Caco-2 (cell line): ENCODE measurements around the gene MAGI1. TPM values are rescaled to one million over a fixed set of nuclear protein-coding genes. Genes with fewer than 3 reads are reported as not detected.

Source experiments
- BruUV-seq: library from RNA; stranded (reverse); fragments of 400-500 nt; replicated peaks from 2 replicates; lab custom pipeline; 2021; lab: Mats Ljungman, UMichigan
- CTCF ChIA-PET: fragments of 300-600 bp; sonication (Branson Sonifier 250); formaldehyde crosslinking; loops from one replicate; lab custom pipeline; 2022; ENCODE audit warnings: antibody characterized with exemption; lab: Charles Lee
- POLR2A ChIA-PET: fragments of 300-600 bp; sonication (Branson Sonifier 250); formaldehyde crosslinking; loops from one replicate; lab custom pipeline; 2022; ENCODE audit warnings: antibody characterized with exemption; lab: Charles Lee
- DNase-seq, 2 experiments: peaks; one replicate each; pipeline versions ENCODE4 v3.0.0 to v3.0.0-alpha.2; 2020 to 2022
- H3K27me3 ChIP-seq: replicated peaks from 2 replicates; pipeline ENCODE4 v1.6.0; 2011; ENCODE audit warnings: low read length; ENCODE audit not compliant: control insufficient read depth, insufficient read depth
- H3K36me3 ChIP-seq: 2 replicates; pipeline ENCODE4 v1.5.1; 2011; ENCODE audit warnings: low read length; ENCODE audit not compliant: control insufficient read depth, insufficient read depth
- H3K4me1 ChIP-seq: fragments of 250-450 bp; sonication (Bioruptor Pico); 2 replicates; pipeline ENCODE4 v1.5.1; 2020; ENCODE audit warnings: mild to moderate bottlenecking
- H3K4me3 ChIP-seq: 2 replicates; pipeline ENCODE4 v1.5.1; 2011; ENCODE audit warnings: low read depth, mild to moderate bottlenecking, control low read depth, low read length
- H3K9me3 ChIP-seq: fragments of 250-450 bp; sonication (Bioruptor Pico); 2 replicates; pipeline ENCODE4 v1.5.1; 2020; ENCODE audit warnings: mild to moderate bottlenecking, moderate library complexity
- H3K27ac Mint-ChIP-seq: one replicate; pipeline ENCODE4 v1.8.0; 2022; ENCODE audit warnings: mixed read lengths; ENCODE audit not compliant: unreplicated experiment
- H3K27me3 Mint-ChIP-seq: one replicate; pipeline ENCODE4 v1.8.0; 2022; ENCODE audit warnings: mixed read lengths; ENCODE audit not compliant: insufficient read depth, unreplicated experiment
- H3K36me3 Mint-ChIP-seq: one replicate; pipeline ENCODE4 v1.8.0; 2022; ENCODE audit warnings: mild to moderate bottlenecking, mixed read lengths; ENCODE audit not compliant: insufficient read depth, unreplicated experiment
- H3K4me1 Mint-ChIP-seq: one replicate; pipeline ENCODE4 v1.8.0; 2022; ENCODE audit warnings: low read depth, mixed read lengths; ENCODE audit not compliant: unreplicated experiment
- H3K4me3 Mint-ChIP-seq: one replicate; pipeline ENCODE4 v1.8.0; 2022; ENCODE audit warnings: mild to moderate bottlenecking, moderate library complexity, mixed read lengths; ENCODE audit not compliant: unreplicated experiment
- H3K9me3 Mint-ChIP-seq: one replicate; pipeline ENCODE4 v1.8.0; 2022; ENCODE audit warnings: mixed read lengths; ENCODE audit not compliant: unreplicated experiment
- intact Hi-C: fragments of 100-400 bp; cut with micrococcal nuclease; formaldehyde crosslinking; loops from one replicate; pipeline ENCODE4 v1.10.0; 2022; ENCODE audit not compliant: unreplicated experiment
- total RNA-seq: library from RNA; stranded (reverse); gene quantifications from 2 replicates; pipeline ENCODE4 v1.2.3, GENCODE V29; 2022
- TF ChIP-seq, protein P1 (sequence below), 2 experiments: fragments of 200-600 bp in 1 of 2; IDR thresholded peaks; 1 replicate in 1 of 2; 2 replicates in 1 of 2; pipeline versions ENCODE4 v1.5.1 to v1.8.0; 2011 to 2022; ENCODE audit warnings: antibody characterized with exemption in 1 of 2, control low read depth in 1 of 2, inconsistent platforms in 1 of 2, low read depth in 1 of 2, low read length in 1 of 2, mild to moderate bottlenecking in 1 of 2, moderate library complexity in 1 of 2; ENCODE audit not compliant: insufficient read depth in 1 of 2, severe bottlenecking in 1 of 2, unreplicated experiment in 1 of 2

Gene MAGI1
- total RNA-seq, 1 experiment from 2014 or later, result 64.9 TPM

GRCh38 chr3:65888980-65889706, 149.6 kb downstream of the MAGI1 start:
- CTCF ChIA-PET, result interaction anchor here (0.6 kb wide), 1 partner anchor 103 kb away, joined by 3 read pairs; no protein-coding TSS in a partner anchor
- no peak for DNase-seq
- POLR2A ChIA-PET, result no interaction called here
- Mint-ChIP-seq H3K36me3 (peaks cover 6% of the 10 kb centered on the region), H3K27ac (no peak overlapping the region), H3K4me3 (no peak overlapping the region), H3K9me3 (no peaks in the 10 kb centered on the region), H3K4me1 (peaks cover 6% of the 10 kb centered on the region), H3K27me3 (no peaks in the 10 kb centered on the region)
- 0 out of 2 replicates have a peak, but pooled peaks cover 1% of the 10 kb centered on the region for H3K4me1 ChIP-seq
- no peaks in the 10 kb centered on the region for H3K9me3 ChIP-seq
- no TSS peak for BruUV-seq
- TF ChIP-seq, protein P1, sequence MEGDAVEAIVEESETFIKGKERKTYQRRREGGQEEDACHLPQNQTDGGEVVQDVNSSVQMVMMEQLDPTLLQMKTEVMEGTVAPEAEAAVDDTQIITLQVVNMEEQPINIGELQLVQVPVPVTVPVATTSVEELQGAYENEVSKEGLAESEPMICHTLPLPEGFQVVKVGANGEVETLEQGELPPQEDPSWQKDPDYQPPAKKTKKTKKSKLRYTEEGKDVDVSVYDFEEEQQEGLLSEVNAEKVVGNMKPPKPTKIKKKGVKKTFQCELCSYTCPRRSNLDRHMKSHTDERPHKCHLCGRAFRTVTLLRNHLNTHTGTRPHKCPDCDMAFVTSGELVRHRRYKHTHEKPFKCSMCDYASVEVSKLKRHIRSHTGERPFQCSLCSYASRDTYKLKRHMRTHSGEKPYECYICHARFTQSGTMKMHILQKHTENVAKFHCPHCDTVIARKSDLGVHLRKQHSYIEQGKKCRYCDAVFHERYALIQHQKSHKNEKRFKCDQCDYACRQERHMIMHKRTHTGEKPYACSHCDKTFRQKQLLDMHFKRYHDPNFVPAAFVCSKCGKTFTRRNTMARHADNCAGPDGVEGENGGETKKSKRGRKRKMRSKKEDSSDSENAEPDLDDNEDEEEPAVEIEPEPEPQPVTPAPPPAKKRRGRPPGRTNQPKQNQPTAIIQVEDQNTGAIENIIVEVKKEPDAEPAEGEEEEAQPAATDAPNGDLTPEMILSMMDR (IDR thresholded peaks at IDR 0.05; ENCODE audit: insufficient read depth in 1 of 2, low read depth in 1 of 2, low read length in 1 of 2, severe bottlenecking in 1 of 2, unreplicated experiment in 1 of 2), result no peak
- no peaks in the 10 kb centered on the region for H3K27me3 ChIP-seq
- intact Hi-C loops, result no loop called here
- H3K36me3 ChIP-seq, result no peaks in the 10 kb centered on the region
- H3K4me3 ChIP-seq, result no peak overlapping the region

GRCh38 chr3:65888196-65888595, 150.5 kb downstream of the MAGI1 start:
- peaks cover 10% of the 10 kb centered on the region; the same call in 1 of the 2 replicates for H3K4me1 ChIP-seq
- BruUV-seq, result no TSS peak
- Mint-ChIP-seq H3K4me3 (no peak overlapping the region), H3K4me1 (peaks cover 8% of the 10 kb centered on the region), H3K27ac (no peak overlapping the region), H3K36me3 (peaks cover 6% of the 10 kb centered on the region), H3K9me3 (no peaks in the 10 kb centered on the region), H3K27me3 (no peaks in the 10 kb centered on the region)
- no peak for DNase-seq
- CTCF ChIA-PET, result no interaction called here
- no peak overlapping the region for H3K4me3 ChIP-seq
- POLR2A ChIA-PET, result no interaction called here
- no peaks in the 10 kb centered on the region for H3K36me3 ChIP-seq
- no peaks in the 10 kb centered on the region for H3K9me3 ChIP-seq
- H3K27me3 ChIP-seq, result no peaks in the 10 kb centered on the region
- intact Hi-C loops, result no loop called here
- TF ChIP-seq, protein P1 (IDR thresholded peaks at IDR 0.05; ENCODE audit: insufficient read depth in 1 of 2, low read depth in 1 of 2, low read length in 1 of 2, severe bottlenecking in 1 of 2, unreplicated experiment in 1 of 2), result no peak

DNA sequence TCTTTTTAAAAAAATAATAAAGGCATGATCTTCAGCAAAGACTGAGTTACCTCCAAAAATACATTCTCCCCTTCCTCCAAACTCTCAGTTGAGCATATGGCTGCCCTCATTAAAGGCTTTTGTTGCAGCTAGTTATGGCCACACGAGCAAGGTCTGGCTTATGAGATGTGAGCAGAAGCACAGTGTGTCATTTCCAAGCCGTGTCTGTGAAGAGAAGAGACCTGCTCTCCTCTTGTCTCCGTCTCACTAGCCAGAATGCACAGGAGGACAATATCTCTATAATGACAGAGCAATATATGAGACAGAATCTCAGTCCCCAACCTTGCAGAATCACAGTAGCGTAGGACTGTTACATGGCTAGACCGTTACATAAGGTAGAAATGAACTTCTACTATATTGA, 152.3 kb downstream of the MAGI1 start:
- no peak overlapping the region for H3K4me3 Mint-ChIP-seq
- DNase-seq, result no peak
- BruUV-seq, result no TSS peak
- no peaks in the 10 kb centered on the region for H3K9me3 Mint-ChIP-seq
- H3K27me3 Mint-ChIP-seq, result no peaks in the 10 kb centered on the region
- H3K27me3 ChIP-seq, result no peaks in the 10 kb centered on the region
- POLR2A ChIA-PET, result no interaction called here
- TF ChIP-seq, protein P1 (IDR thresholded peaks at IDR 0.05; ENCODE audit: insufficient read depth in 1 of 2, low read depth in 1 of 2, low read length in 1 of 2, severe bottlenecking in 1 of 2, unreplicated experiment in 1 of 2), result no peak
- H3K9me3 ChIP-seq, result no peaks in the 10 kb centered on the region
- H3K27ac Mint-ChIP-seq, result no peak overlapping the region
- intact Hi-C loops, result no loop called here
- H3K36me3 ChIP-seq, result no peaks in the 10 kb centered on the region
- H3K4me1 ChIP-seq, result peaks cover 11% of the 10 kb centered on the region; the same call in 1 of the 2 replicates
- peaks cover 12% of the 10 kb centered on the region for H3K36me3 Mint-ChIP-seq
- H3K4me3 ChIP-seq, result no peak overlapping the region
- CTCF ChIA-PET, result no interaction called here
- peaks cover 20% of the 10 kb centered on the region for H3K4me1 Mint-ChIP-seq
